Activated CD8-positive, alpha-beta T cell treated with anti-CD3 and anti-CD28 coated beads for 36 hours (primary cell): ENCODE results near the gene RPRD1A. TPM values are rescaled to one million over a fixed set of nuclear protein-coding genes. Genes with fewer than 3 reads are reported as not detected.

Experiments used
- ATAC-seq: fragments of 200-7000 bp; cut with Tn5 transposase; one replicate; pipeline ENCODE4 v1.10.0; 2021; ENCODE audit warnings: mild to moderate bottlenecking, moderate library complexity
- CTCF ChIA-PET: fragments of 350-600 bp; sonication (Branson Sonifier 250); formaldehyde crosslinking; loops from one replicate; lab custom pipeline; 2021; ENCODE audit warnings: antibody characterized with exemption; lab: Charles Lee
- POLR2A ChIA-PET: fragments of 350-600 bp; sonication (Branson Sonifier 250); formaldehyde crosslinking; loops from one replicate; lab custom pipeline; 2021; ENCODE audit warnings: antibody characterized with exemption; lab: Charles Lee
- DNase-seq: peaks from one replicate; pipeline ENCODE4 v3.0.0-alpha.2; 2020
- H3K27ac Mint-ChIP-seq: one replicate; pipeline ENCODE4 v1.8.0; 2021; ENCODE audit warnings: mild to moderate bottlenecking, mixed read lengths
- H3K27me3 Mint-ChIP-seq: one replicate; pipeline ENCODE4 v1.8.0; 2021; ENCODE audit warnings: mixed read lengths
- H3K36me3 Mint-ChIP-seq: one replicate; pipeline ENCODE4 v1.8.0; 2021; ENCODE audit warnings: low read depth, mixed read lengths
- H3K4me1 Mint-ChIP-seq: one replicate; pipeline ENCODE4 v1.8.0; 2021; ENCODE audit warnings: low read depth, mixed read lengths
- H3K4me3 Mint-ChIP-seq: one replicate; pipeline ENCODE4 v1.8.0; 2021; ENCODE audit warnings: mild to moderate bottlenecking, moderate library complexity, mixed read lengths
- H3K9me3 Mint-ChIP-seq: one replicate; pipeline ENCODE4 v1.8.0; 2021; ENCODE audit warnings: mixed read lengths
- CTCF ChIP-seq: fragments of 200-600 bp; IDR thresholded peaks from one replicate; pipeline ENCODE4 v1.8.0; 2022; ENCODE audit warnings: antibody characterized with exemption, mild to moderate bottlenecking
- intact Hi-C: fragments of 100-400 bp; cut with micrococcal nuclease; formaldehyde crosslinking; loops from one replicate; pipeline ENCODE4 v1.10.0; 2022
- total RNA-seq, 2 experiments: library from RNA; stranded (reverse); gene quantifications; one replicate each; pipeline ENCODE4 v1.2.3, GENCODE V29; 2021

The RPRD1A gene
- total RNA-seq, 2 experiments from 2014 or later, result 29.4 to 31.9 TPM

GRCh38 chr18:36043153-36043552, 24.2 kb downstream of the RPRD1A start:
- peaks cover 51% of the 10 kb centered on the region for H3K4me1 Mint-ChIP-seq
- ATAC-seq, result no peak

GRCh38 chr18:36041146-36041545, 26.2 kb downstream of the RPRD1A start:
- Mint-ChIP-seq H3K4me1 (peaks cover 43% of the 10 kb centered on the region), H3K9me3 (peaks cover 18% of the 10 kb centered on the region), H3K27ac (peak overlapping the region; percentile 0), H3K36me3 (peaks cover 36% of the 10 kb centered on the region), H3K4me3 (no peak overlapping the region), H3K27me3 (no peaks in the 10 kb centered on the region)
- ChIA-PET CTCF (no interaction called here), POLR2A (no interaction called here)
- DNase-seq (no peak), ATAC-seq (no peak)
- TF ChIP-seq CTCF, result no peak
- intact Hi-C loops, result no loop called here

More at GRCh38 chr18:36043153-36043552, 24.2 kb downstream of the RPRD1A start:
- no peak overlapping the region for H3K27ac Mint-ChIP-seq
- H3K27me3 Mint-ChIP-seq, result no peaks in the 10 kb centered on the region
- intact Hi-C loops, result no loop called here
- no peak for DNase-seq
- no peak overlapping the region for H3K4me3 Mint-ChIP-seq
- peaks cover 30% of the 10 kb centered on the region for H3K36me3 Mint-ChIP-seq
- TF ChIP-seq CTCF, result no peak
- H3K9me3 Mint-ChIP-seq, result peaks cover 17% of the 10 kb centered on the region
- CTCF ChIA-PET, result no interaction called here
- POLR2A ChIA-PET, result no interaction called here

GRCh38 chr18:36038102-36038663, 29.2 kb downstream of the RPRD1A start:
- H3K27me3 Mint-ChIP-seq, result no peaks in the 10 kb centered on the region
- DNase-seq, result no peak
- H3K4me1 Mint-ChIP-seq, result peaks cover 52% of the 10 kb centered on the region
- no peak overlapping the region for H3K4me3 Mint-ChIP-seq
- intact Hi-C loops, result no loop called here
- peaks cover 33% of the 10 kb centered on the region for H3K36me3 Mint-ChIP-seq
- POLR2A ChIA-PET, result no interaction called here
- no peak overlapping the region for H3K27ac Mint-ChIP-seq
- peaks cover 18% of the 10 kb centered on the region for H3K9me3 Mint-ChIP-seq
- no peak for ATAC-seq
- CTCF ChIA-PET, result interaction anchor here (1.1 kb wide), 1 partner anchor 20 kb away, joined by 3 read pairs; no protein-coding TSS in a partner anchor
- no peak for TF ChIP-seq CTCF

- peaks cover 18% of the 10 kb centered on the region for H3K9me3 Mint-ChIP-seq
- CTCF ChIA-PET, result no interaction called here
- POLR2A ChIA-PET, result no interaction called here
- no peaks in the 10 kb centered on the region for H3K27me3 Mint-ChIP-seq
- no peak for TF ChIP-seq CTCF
- no peak overlapping the region for H3K27ac Mint-ChIP-seq
- no peak for ATAC-seq
- H3K4me1 Mint-ChIP-seq, result peaks cover 30% of the 10 kb centered on the region
- peaks cover 33% of the 10 kb centered on the region for H3K36me3 Mint-ChIP-seq
- no peak for DNase-seq
- intact Hi-C loops, result no loop called here
- no peak overlapping the region for H3K4me3 Mint-ChIP-seq
Observed at GRCh38 chr18:36035253-36035652, 32.1 kb downstream of the RPRD1A start.

- DNase-seq (no peak), ATAC-seq (peak; percentile 27)
- ChIA-PET CTCF (interaction anchor here (1.1 kb wide), 1 partner anchor 16 kb away, joined by 3 read pairs; no protein-coding TSS in a partner anchor), POLR2A (interaction anchor here (0.6 kb wide), 1 partner anchor 39 kb away, joined by 3 read pairs; no protein-coding TSS in a partner anchor)
- no peak overlapping the region for H3K27ac Mint-ChIP-seq
- H3K36me3 Mint-ChIP-seq, result peaks cover 30% of the 10 kb centered on the region
- no peak overlapping the region for H3K4me3 Mint-ChIP-seq
- no peak for TF ChIP-seq CTCF
- H3K27me3 Mint-ChIP-seq, result no peaks in the 10 kb centered on the region
- peaks cover 29% of the 10 kb centered on the region for H3K4me1 Mint-ChIP-seq
- intact Hi-C loops, result no loop called here
- peaks cover 18% of the 10 kb centered on the region for H3K9me3 Mint-ChIP-seq
Observed at GRCh38 chr18:36034299-36034895, 33.0 kb downstream of the RPRD1A start.
